HepG2 (cell line): ENCODE measurements around the gene ANAPC2. TPM values are rescaled to one million over a fixed set of nuclear protein-coding genes. Genes with fewer than 3 reads are reported as not detected.

Source experiments
- ATAC-seq: fragments of 200-7000 bp; cut with Tn5 transposase; 3 replicates; pipeline ENCODE4 v1.9.1; 2020; ENCODE audit warnings: mild to moderate bottlenecking, moderate library complexity
- BruUV-seq: library from RNA; stranded (reverse); fragments of 400-500 nt; replicated peaks from 2 replicates; lab custom pipeline; 2021; lab: Mats Ljungman, UMichigan
- CTCF ChIA-PET: fragments of 300-600 bp; formaldehyde crosslinking; extraction: SDS; loops from one replicate; lab custom pipeline; 2021; ENCODE audit warnings: low total read pairs, inconsistent platforms, low intra/inter-chr PET ratio; lab: Yijun Ruan, JAX
- POLR2A ChIA-PET: fragments of 350-600 bp; sonication (Branson Sonifier 250); formaldehyde crosslinking; loops from one replicate; lab custom pipeline; 2020; ENCODE audit warnings: antibody characterized with exemption, inconsistent platforms; lab: Yijun Ruan, JAX
- DNase-seq: peaks from one replicate; pipeline ENCODE4 v3.0.0-alpha.2; 2015; ENCODE audit warnings: low spot score
- FAIRE-seq: peaks from 3 replicates; lab custom pipeline; 2011; peaks lifted over from hg19 to GRCh38; lab: Jason Lieb, UNC
- H2AFZ ChIP-seq: one replicate; pipeline ENCODE4 v1.6.1; 2011; ENCODE audit warnings: low read length, inconsistent platforms
- H3K27ac ChIP-seq: fragments of 300-600 bp; 3 replicates; pipeline ENCODE4 v1.8.0; 2011; ENCODE audit warnings: mixed run types, mild to moderate bottlenecking, mixed read lengths, low read length, inconsistent platforms; ENCODE audit not compliant: insufficient read depth; ENCODE audit errors: extremely low read length
- H3K27me3 ChIP-seq, 2 experiments: fragments of 200-600 bp in 1 of 2; 2 replicates in 1 of 2; 3 replicates in 1 of 2; pipeline versions ENCODE4 v1.6.0 to v1.8.0; 2011; ENCODE audit warnings: low read length in 2 of 2, mild to moderate bottlenecking in 2 of 2, moderate library complexity in 2 of 2, inconsistent platforms in 1 of 2; ENCODE audit not compliant: insufficient read depth in 2 of 2, control insufficient read depth in 1 of 2
- H3K36me3 ChIP-seq, 2 experiments: fragments of 200-600 bp in 1 of 2; replicated peaks in 1 of 2; 2 replicates in 1 of 2; 3 replicates in 1 of 2; pipeline versions ENCODE4 v1.5.1 to v1.8.0; 2011; ENCODE audit warnings: low read length in 2 of 2, inconsistent platforms in 1 of 2; ENCODE audit not compliant: insufficient read depth in 2 of 2, control insufficient read depth in 1 of 2
- H3K4me1 ChIP-seq: 2 replicates; pipeline ENCODE4 v1.5.1; 2012; ENCODE audit warnings: low read length, inconsistent platforms; ENCODE audit not compliant: insufficient read depth
- H3K4me2 ChIP-seq: 2 replicates; pipeline ENCODE4 v1.6.0; 2011; ENCODE audit warnings: low read depth, low read length, inconsistent platforms
- H3K4me3 ChIP-seq, 3 experiments: fragments of 200-600 bp in 1 of 3; sonication (generic), shearing (Covaris generic) in 1 of 3; replicated peaks in 1 of 3; 2 replicates each; pipeline ENCODE4 v1.5.1; 2011 to 2016; ENCODE audit warnings: low read length in 3 of 3, inconsistent platforms in 2 of 3, low read depth in 2 of 3, mild to moderate bottlenecking in 2 of 3, control low read depth in 1 of 3, mixed read lengths in 1 of 3; ENCODE audit not compliant: insufficient read depth in 1 of 3
- H3K79me2 ChIP-seq: one replicate; pipeline ENCODE4 v1.6.1; 2011; ENCODE audit warnings: low read length, inconsistent platforms; ENCODE audit not compliant: insufficient read depth
- H3K9ac ChIP-seq: 2 replicates; pipeline ENCODE4 v1.6.0; 2011; ENCODE audit warnings: mild to moderate bottlenecking, low read depth, low read length, inconsistent platforms; ENCODE audit not compliant: insufficient read depth
- H3K9me3 ChIP-seq: 2 replicates; pipeline ENCODE4 v1.5.1; 2012; ENCODE audit warnings: mild to moderate bottlenecking, low read length
- H4K20me1 ChIP-seq: 2 replicates; pipeline ENCODE4 v1.6.0; 2011; ENCODE audit warnings: inconsistent platforms, mild to moderate bottlenecking, low read length, moderate library complexity; ENCODE audit not compliant: insufficient read depth
- DPF2 ChIP-seq: sonication (generic); formaldehyde crosslinking; IDR thresholded peaks from 2 replicates; pipeline ENCODE4 v1.4.0; 2020; ENCODE audit warnings: mild to moderate bottlenecking, low read depth, missing genetic modification reagents, borderline replicate concordance
- IRX3 ChIP-seq: sonication (generic); formaldehyde crosslinking; IDR thresholded peaks from 2 replicates; pipeline ENCODE4 v1.8.1; 2023; ENCODE audit warnings: mild to moderate bottlenecking, low read depth, missing genetic modification reagents, borderline replicate concordance
- JUN ChIP-seq: sonication (generic); formaldehyde crosslinking; IDR thresholded peaks from 2 replicates; pipeline ENCODE4 v1.4.0; 2020; ENCODE audit warnings: mild to moderate bottlenecking, missing genetic modification reagents
- NR2F1 ChIP-seq, 2 experiments: fragments of 450-650 bp in 1 of 2; formaldehyde crosslinking in 1 of 2; IDR thresholded peaks; 2 replicates each; pipeline versions ENCODE4 v1.5.0 to v1.6.1; 2016 to 2020; ENCODE audit warnings: mild to moderate bottlenecking in 1 of 2, missing compliant biosample characterization in 1 of 2, missing genetic modification reagents in 1 of 2, moderate library complexity in 1 of 2
- RFX5 ChIP-seq: IDR thresholded peaks from 2 replicates; pipeline ENCODE4 v1.6.1; 2011; ENCODE audit warnings: low read depth, low read length, improper control_type of control experiment
- SATB2 ChIP-seq: sonication (generic); formaldehyde crosslinking; IDR thresholded peaks from 2 replicates; pipeline ENCODE4 v1.5.0; 2020; ENCODE audit warnings: missing genetic modification reagents
- ZNF205 ChIP-seq: IDR thresholded peaks from 2 replicates; pipeline ENCODE4 v1.6.1; 2018; ENCODE audit warnings: missing biosample characterization, missing genetic modification reagents
- ZNF337 ChIP-seq: sonication (generic); formaldehyde crosslinking; IDR thresholded peaks from 2 replicates; pipeline ENCODE4 v1.5.1; 2020; ENCODE audit warnings: missing genetic modification reagents, low read depth, mild to moderate bottlenecking, borderline replicate concordance
- ZNF430 ChIP-seq: sonication (generic); formaldehyde crosslinking; IDR thresholded peaks from 2 replicates; pipeline ENCODE4 v1.9.0; 2021; ENCODE audit warnings: mild to moderate bottlenecking, missing genetic modification reagents
- ZNF564 ChIP-seq: sonication (generic); formaldehyde crosslinking; IDR thresholded peaks from 2 replicates; pipeline ENCODE4 v1.8.1; 2023; ENCODE audit warnings: mild to moderate bottlenecking, missing genetic modification reagents
- ZNF782 ChIP-seq: sonication (generic); formaldehyde crosslinking; IDR thresholded peaks from 2 replicates; pipeline ENCODE4 v1.4.0; 2020; ENCODE audit warnings: missing genetic modification reagents, mild to moderate bottlenecking, borderline replicate concordance
- WGBS: methylation state at CpG from one replicate; pipeline ENCODE4 v1.1.6; 2017; ENCODE audit warnings: low lambda C conversion rate; 5-methylcytosine and 5-hydroxymethylcytosine counted together
- in situ Hi-C: cut with HindIII; loops from 2 replicates; pipeline ENCODE4 v1.10.0; 2017; ENCODE audit warnings: low pct_unique_long_range_greater_than_20kb; ENCODE audit not compliant: extremely low pct_ligation_motif_present
- intact Hi-C: fragments of 100-400 bp; cut with micrococcal nuclease; formaldehyde crosslinking; loops from one replicate; pipeline ENCODE4 v1.10.0; 2022; ENCODE audit not compliant: unreplicated experiment
- polyA plus RNA-seq, 8 experiments: library from polyadenylated mRNA; depleted of rRNA in 3 of 8; stranded (reverse) in 7 of 8; unstranded in 1 of 8; fragments of >200 nt; fragmentation: Illumina TruSeq in 4 of 8; extraction: Trizol in 4 of 8; gene quantifications; 2 replicates each; pipeline versions ENCODE4 v1.2.1 to v1.2.3, GENCODE V29; 2011 to 2016; ENCODE audit warnings: low read depth in 4 of 8, missing spikeins in 1 of 8, mixed read lengths in 1 of 8; ENCODE audit not compliant: insufficient read depth in 1 of 8
- total RNA-seq, 5 experiments: library from RNA; depleted of rRNA; stranded (reverse); fragments of >200 nt; fragmentation: Illumina TruSeq; extraction: Trizol; gene quantifications; 2 replicates each; pipeline ENCODE4 v1.2.3, GENCODE V29; 2016; ENCODE audit warnings: low read depth in 1 of 5
- TF ChIP-seq, protein P1 (sequence below), 2 experiments: fragments of 450-650 bp in 1 of 2; sonication (generic) in 1 of 2; formaldehyde crosslinking; IDR thresholded peaks; 2 replicates each; pipeline versions ENCODE4 v1.5.0 to v1.8.0; 2020 to 2022; ENCODE audit warnings: mild to moderate bottlenecking in 1 of 2, missing genetic modification reagents in 1 of 2
- TF ChIP-seq, protein P2 (sequence below): IDR thresholded peaks from 2 replicates; pipeline ENCODE4 v1.6.1; 2016
- TF ChIP-seq, protein P3 (sequence below): sonication (generic); formaldehyde crosslinking; IDR thresholded peaks from 2 replicates; pipeline ENCODE4 v1.4.0; 2020; ENCODE audit warnings: mild to moderate bottlenecking, missing genetic modification reagents
- TF ChIP-seq, protein P4 (sequence below): sonication (generic); formaldehyde crosslinking; IDR thresholded peaks from 2 replicates; pipeline ENCODE4 v1.4.0; 2020; ENCODE audit warnings: mild to moderate bottlenecking, missing genetic modification reagents
- TF ChIP-seq, protein P5 (sequence below): sonication (generic); formaldehyde crosslinking; IDR thresholded peaks from 2 replicates; pipeline ENCODE4 v1.4.0; 2020; ENCODE audit warnings: mild to moderate bottlenecking, low read depth, missing genetic modification reagents

ANAPC2 gene
- total and polyA plus RNA-seq, 2 of the 13 experiments (the other 11 are each of a cell fraction or from before 2014, with no cell fraction given), result 12.3 to 15.4 TPM

DNA sequence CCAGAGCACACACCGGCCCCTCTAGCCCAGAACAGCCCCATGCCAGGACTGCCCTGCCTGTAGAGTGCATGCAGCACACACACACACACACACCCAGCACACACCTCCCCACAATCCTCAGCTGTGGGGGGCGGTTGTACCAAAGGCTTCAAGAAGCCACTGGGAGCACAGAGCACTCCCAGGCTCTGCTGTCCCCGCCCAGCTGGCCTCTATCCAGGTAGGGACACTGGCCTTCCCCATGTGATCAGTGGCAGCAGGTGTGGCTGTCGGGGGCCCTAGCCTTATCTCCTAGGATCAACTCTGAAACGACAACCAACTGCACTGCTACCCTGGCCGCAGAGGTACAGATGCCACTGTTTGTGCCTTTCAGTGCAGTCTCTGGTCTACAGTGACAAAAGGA, 2.0 kb downstream of the ANAPC2 start:
- intact Hi-C loops (no loop called here), in situ Hi-C loops (loop anchor here (5.0 kb wide), 1 partner anchor 41 kb away; the partner anchor contains the start of genes CYSRT1 and RNF224)
- POLR2A ChIA-PET, result no interaction called here
- CTCF ChIA-PET, result no interaction called here
- H3K36me3 ChIP-seq, result peaks cover 21 to 37% of the 10 kb centered on the region in 2 experiments; a peak in 4 of 5 replicates
- H3K9ac ChIP-seq, result no peak overlapping the region
- no peak overlapping the region for H2AFZ ChIP-seq
- no peak overlapping the region for H3K27ac ChIP-seq
- peaks cover 28% of the 10 kb centered on the region for H3K4me1 ChIP-seq
- no TSS peak for BruUV-seq
- H4K20me1 ChIP-seq, result no peaks in the 10 kb centered on the region
- peak overlapping the region; percentile 90 for H3K4me2 ChIP-seq
- H3K9me3 ChIP-seq, result no peaks in the 10 kb centered on the region
- FAIRE-seq (no peak), ATAC-seq (no peak), DNase-seq (no peak)
- no peaks in the 10 kb centered on the region for H3K27me3 ChIP-seq
- peaks cover 26% of the 10 kb centered on the region for H3K79me2 ChIP-seq
- TF ChIP-seq, protein P1, sequence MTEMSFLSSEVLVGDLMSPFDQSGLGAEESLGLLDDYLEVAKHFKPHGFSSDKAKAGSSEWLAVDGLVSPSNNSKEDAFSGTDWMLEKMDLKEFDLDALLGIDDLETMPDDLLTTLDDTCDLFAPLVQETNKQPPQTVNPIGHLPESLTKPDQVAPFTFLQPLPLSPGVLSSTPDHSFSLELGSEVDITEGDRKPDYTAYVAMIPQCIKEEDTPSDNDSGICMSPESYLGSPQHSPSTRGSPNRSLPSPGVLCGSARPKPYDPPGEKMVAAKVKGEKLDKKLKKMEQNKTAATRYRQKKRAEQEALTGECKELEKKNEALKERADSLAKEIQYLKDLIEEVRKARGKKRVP (CRISPR knock-in tag; IDR thresholded peaks at IDR 0.05), result no peak
- no peak for TF ChIP-seq ZNF564 (CRISPR knock-in tag)
- TF ChIP-seq, protein P2, sequence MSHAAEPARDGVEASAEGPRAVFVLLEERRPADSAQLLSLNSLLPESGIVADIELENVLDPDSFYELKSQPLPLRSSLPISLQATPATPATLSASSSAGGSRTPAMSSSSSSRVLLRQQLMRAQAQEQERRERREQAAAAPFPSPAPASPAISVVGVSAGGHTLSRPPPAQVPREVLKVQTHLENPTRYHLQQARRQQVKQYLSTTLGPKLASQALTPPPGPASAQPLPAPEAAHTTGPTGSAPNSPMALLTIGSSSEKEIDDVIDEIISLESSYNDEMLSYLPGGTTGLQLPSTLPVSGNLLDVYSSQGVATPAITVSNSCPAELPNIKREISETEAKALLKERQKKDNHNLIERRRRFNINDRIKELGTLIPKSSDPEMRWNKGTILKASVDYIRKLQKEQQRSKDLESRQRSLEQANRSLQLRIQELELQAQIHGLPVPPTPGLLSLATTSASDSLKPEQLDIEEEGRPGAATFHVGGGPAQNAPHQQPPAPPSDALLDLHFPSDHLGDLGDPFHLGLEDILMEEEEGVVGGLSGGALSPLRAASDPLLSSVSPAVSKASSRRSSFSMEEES (CRISPR knock-in tag), result no peak
- TF ChIP-seq, protein P3, sequence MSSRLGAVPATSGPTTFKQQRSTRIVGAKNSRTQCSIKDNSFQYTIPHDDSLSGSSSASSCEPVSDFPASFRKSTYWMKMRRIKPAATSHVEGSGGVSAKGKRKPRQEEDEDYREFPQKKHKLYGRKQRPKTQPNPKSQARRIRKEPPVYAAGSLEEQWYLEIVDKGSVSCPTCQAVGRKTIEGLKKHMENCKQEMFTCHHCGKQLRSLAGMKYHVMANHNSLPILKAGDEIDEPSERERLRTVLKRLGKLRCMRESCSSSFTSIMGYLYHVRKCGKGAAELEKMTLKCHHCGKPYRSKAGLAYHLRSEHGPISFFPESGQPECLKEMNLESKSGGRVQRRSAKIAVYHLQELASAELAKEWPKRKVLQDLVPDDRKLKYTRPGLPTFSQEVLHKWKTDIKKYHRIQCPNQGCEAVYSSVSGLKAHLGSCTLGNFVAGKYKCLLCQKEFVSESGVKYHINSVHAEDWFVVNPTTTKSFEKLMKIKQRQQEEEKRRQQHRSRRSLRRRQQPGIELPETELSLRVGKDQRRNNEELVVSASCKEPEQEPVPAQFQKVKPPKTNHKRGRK, result no peak
- no peak for TF ChIP-seq SATB2 (CRISPR knock-in tag)
- no peak for TF ChIP-seq ZNF430 (CRISPR knock-in tag)
- no peak for TF ChIP-seq JUN (CRISPR knock-in tag)
- TF ChIP-seq ZNF205 (CRISPR knock-in tag), result no peak
- no peak for TF ChIP-seq ZNF337 (CRISPR knock-in tag)
- no peak for TF ChIP-seq NR2F1 (CRISPR knock-in tag; IDR thresholded peaks at IDR 0.05)
- TF ChIP-seq RFX5, result no peak
- no peak for TF ChIP-seq ZNF782
- TF ChIP-seq, protein P4, sequence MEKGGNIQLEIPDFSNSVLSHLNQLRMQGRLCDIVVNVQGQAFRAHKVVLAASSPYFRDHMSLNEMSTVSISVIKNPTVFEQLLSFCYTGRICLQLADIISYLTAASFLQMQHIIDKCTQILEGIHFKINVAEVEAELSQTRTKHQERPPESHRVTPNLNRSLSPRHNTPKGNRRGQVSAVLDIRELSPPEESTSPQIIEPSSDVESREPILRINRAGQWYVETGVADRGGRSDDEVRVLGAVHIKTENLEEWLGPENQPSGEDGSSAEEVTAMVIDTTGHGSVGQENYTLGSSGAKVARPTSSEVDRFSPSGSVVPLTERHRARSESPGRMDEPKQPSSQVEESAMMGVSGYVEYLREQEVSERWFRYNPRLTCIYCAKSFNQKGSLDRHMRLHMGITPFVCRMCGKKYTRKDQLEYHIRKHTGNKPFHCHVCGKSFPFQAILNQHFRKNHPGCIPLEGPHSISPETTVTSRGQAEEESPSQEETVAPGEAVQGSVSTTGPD (CRISPR knock-in tag), result no peak
- TF ChIP-seq DPF2 (CRISPR knock-in tag), result no peak
- TF ChIP-seq IRX3 (CRISPR knock-in tag), result no peak
- TF ChIP-seq, protein P5, sequence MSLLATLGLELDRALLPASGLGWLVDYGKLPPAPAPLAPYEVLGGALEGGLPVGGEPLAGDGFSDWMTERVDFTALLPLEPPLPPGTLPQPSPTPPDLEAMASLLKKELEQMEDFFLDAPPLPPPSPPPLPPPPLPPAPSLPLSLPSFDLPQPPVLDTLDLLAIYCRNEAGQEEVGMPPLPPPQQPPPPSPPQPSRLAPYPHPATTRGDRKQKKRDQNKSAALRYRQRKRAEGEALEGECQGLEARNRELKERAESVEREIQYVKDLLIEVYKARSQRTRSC (CRISPR knock-in tag), result no peak
- 92% methylated on average over 2 of the region's 6 CpGs for WGBS
- peak overlapping the region in 1 of 3 experiments; percentile 97; a peak in 3 of 6 replicates for H3K4me3 ChIP-seq
